GM21723 (cell line): Measurements from ENCODE around the gene CLDN9.

Experiments used
- ATAC-seq: cut with Tn5 transposase; IDR thresholded peaks from one replicate; pipeline ENCODE4 v1.9.1; 2021; ENCODE audit warnings: mild to moderate bottlenecking, moderate library complexity; ENCODE audit not compliant: unreplicated experiment

Gene CLDN9

GRCh38 chr16:2991566-2992261, 21.0 kb upstream of the CLDN9 start:
- no peak for ATAC-seq

- ATAC-seq, result no peak
These were observed 20.2 kb upstream of the CLDN9 start for GRCh38 chr16:2992383-2993081.

GRCh38 chr16:2996298-2996697, 16.4 kb upstream of the CLDN9 start:
- ATAC-seq, result no peak

- no peak for ATAC-seq
These were observed 12.8 kb upstream of the CLDN9 start for GRCh38 chr16:2999929-3000328.

- ATAC-seq, result no peak
These were observed 12.2 kb upstream of the CLDN9 start for GRCh38 chr16:3000540-3000939.

GRCh38 chr16:3001316-3001715, 11.4 kb upstream of the CLDN9 start:
- ATAC-seq, result no peak

- peak; percentile 96 for ATAC-seq
These were observed 9.0 kb upstream of the CLDN9 start for GRCh38 chr16:3003582-3004270.

GRCh38 chr16:3004319-3004718, 8.4 kb upstream of the CLDN9 start:
- no peak for ATAC-seq

- no peak for ATAC-seq
These were observed 7.9 kb upstream of the CLDN9 start for GRCh38 chr16:3004781-3005284.

GRCh38 chr16:3007059-3007956, 5.4 kb upstream of the CLDN9 start:
- no peak for ATAC-seq

- ATAC-seq, result no peak
These were observed 4.6 kb upstream of the CLDN9 start for GRCh38 chr16:3007957-3008689.

GRCh38 chr16:3008690-3009037, 4.1 kb upstream of the CLDN9 start:
- ATAC-seq, result no peak

- ATAC-seq, result no peak
These were observed 2.9 kb upstream of the CLDN9 start for GRCh38 chr16:3009568-3010390.

GRCh38 chr16:3010510-3010909, 2.2 kb upstream of the CLDN9 start:
- no peak for ATAC-seq

GRCh38 chr16:3012246-3012645, 477 bp upstream of the CLDN9 start:
- no peak for ATAC-seq

- no peak for ATAC-seq
These were observed 798 bp downstream of the CLDN9 start for GRCh38 chr16:3013491-3013951.

GRCh38 chr16:3013998-3014690, 1.4 kb downstream of the CLDN9 start:
- no peak for ATAC-seq

- ATAC-seq, result no peak
These were observed 2.2 kb downstream of the CLDN9 start for GRCh38 chr16:3014971-3015370.
